ENCODE results near the gene DCDC2. TPM values are rescaled to one million over a fixed set of nuclear protein-coding genes. Genes with fewer than 3 reads are reported as not detected.

DCDC2 gene
- total RNA-seq, 4 donors from 2014 or later = 0.64 to 1.6 (median 1.2) TPM; not detected in 1

GRCh38 chr6:24339932-24340331 is 17.9 kb downstream of the DCDC2 start:
- Histone ChIP-seq H3K9me3 (no peaks in the 10 kb centered on the region), H3K27ac (no peak overlapping the region), H3K4me3 (no peak overlapping the region), H3K36me3 (no peaks in the 10 kb centered on the region), H3K4me1 (no peaks in the 10 kb centered on the region), H3K27me3 (no peaks in the 10 kb centered on the region)
- 61 to 81% methylated on average over 3 of the region's 3 CpGs for WGBS, 2 donors (ENCODE audit: low coverage in 1 of 2)
- intact Hi-C loops (cut with DNase I; ENCODE audit: low total_unique reads) = no loop called here
- no peak for TF ChIP-seq POLR2A (IDR thresholded peaks at IDR 0.05)
- TF ChIP-seq EP300 (IDR thresholded peaks at IDR 0.05; ENCODE audit: low read depth) = no peak
- no peak for TF ChIP-seq CTCF (IDR thresholded peaks at IDR 0.05)
- in situ Hi-C loops (cut with MboI; ENCODE audit: low pct_ligation_motif_present in 1 of 4, low pct_unique_long_range_greater_than_20kb in 1 of 4, low sequenced_read_pairs in 3 of 4) = no loop called here
- DNase-seq = no peak

DNA sequence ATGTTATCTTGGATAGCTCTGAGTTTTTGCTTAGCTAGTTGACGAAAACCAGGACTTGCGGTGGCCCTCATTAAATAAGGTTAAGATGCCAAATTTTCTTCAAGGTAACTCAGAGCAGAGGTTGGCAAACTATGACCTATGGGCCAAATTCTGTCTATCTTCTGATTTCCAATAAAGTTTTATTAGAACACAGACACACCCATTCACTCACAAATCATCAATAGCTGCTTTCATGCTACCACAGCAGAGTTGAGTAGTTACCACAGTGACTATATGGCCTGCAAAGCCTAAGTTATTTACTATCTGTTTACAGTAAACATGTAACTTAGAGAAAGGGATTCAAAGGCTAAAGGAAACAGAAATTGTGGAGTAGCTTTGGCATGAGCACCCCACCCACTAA is 23.6 kb downstream of the DCDC2 start:
- in situ Hi-C loops (cut with MboI; ENCODE audit: low pct_ligation_motif_present in 1 of 4, low pct_unique_long_range_greater_than_20kb in 1 of 4, low sequenced_read_pairs in 3 of 4) = no loop called here
- TF ChIP-seq CTCF (IDR thresholded peaks at IDR 0.05) (no peak), POLR2A (IDR thresholded peaks at IDR 0.05) (no peak), EP300 (IDR thresholded peaks at IDR 0.05; ENCODE audit: low read depth) (no peak), POLR2AphosphoS5 (IDR thresholded peaks at IDR 0.05) (no peak)
- no peaks in the 10 kb centered on the region for H3K27me3 ChIP-seq
- DNase-seq = no peak
- no peaks in the 10 kb centered on the region for H3K9me3 ChIP-seq
- H3K36me3 ChIP-seq = no peaks in the 10 kb centered on the region
- WGBS, 2 donors (ENCODE audit: low coverage in 1 of 2) = 87 to 88% methylated on average over 2 of the region's 2 CpGs
- intact Hi-C loops (cut with DNase I; ENCODE audit: low total_unique reads) = no loop called here
- no peak overlapping the region for H3K4me3 ChIP-seq
- H3K4me1 ChIP-seq = no peaks in the 10 kb centered on the region
- no peak overlapping the region for H3K27ac ChIP-seq

DNA sequence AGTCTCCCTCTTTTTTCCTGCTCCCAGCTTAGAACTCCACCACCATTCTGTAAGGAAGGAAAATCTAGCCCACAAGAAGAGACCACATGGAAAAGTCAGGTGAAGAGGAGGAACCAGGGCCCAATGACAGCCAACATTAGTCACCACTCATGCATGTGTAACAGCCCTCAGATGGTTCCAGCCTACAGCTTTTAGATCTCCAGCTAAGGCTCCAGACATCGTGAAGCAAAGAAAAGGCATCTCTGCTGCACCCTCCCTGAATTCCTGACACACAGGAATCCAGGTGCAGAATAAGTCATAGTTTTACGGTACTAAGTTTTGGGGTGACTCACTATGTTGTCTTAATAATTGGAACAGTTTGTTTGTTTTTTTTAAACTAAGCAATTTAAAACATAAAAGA is 25.5 kb downstream of the DCDC2 start:
- WGBS, 2 donors (ENCODE audit: low coverage in 1 of 2) = 72 to 100% methylated on average over 1 to 2 of the region's 2 CpGs
- no peak for TF ChIP-seq EP300 (IDR thresholded peaks at IDR 0.05; ENCODE audit: low read depth)
- intact Hi-C loops (cut with DNase I; ENCODE audit: low total_unique reads) = no loop called here
- in situ Hi-C loops (cut with MboI; ENCODE audit: low pct_ligation_motif_present in 1 of 4, low pct_unique_long_range_greater_than_20kb in 1 of 4, low sequenced_read_pairs in 3 of 4) = no loop called here
- no peaks in the 10 kb centered on the region for H3K27me3 ChIP-seq
- DNase-seq = no peak
- H3K4me3 ChIP-seq = no peak overlapping the region
- no peaks in the 10 kb centered on the region for H3K9me3 ChIP-seq
- no peaks in the 10 kb centered on the region for H3K4me1 ChIP-seq
- no peaks in the 10 kb centered on the region for H3K36me3 ChIP-seq
- H3K27ac ChIP-seq = no peak overlapping the region

DNA sequence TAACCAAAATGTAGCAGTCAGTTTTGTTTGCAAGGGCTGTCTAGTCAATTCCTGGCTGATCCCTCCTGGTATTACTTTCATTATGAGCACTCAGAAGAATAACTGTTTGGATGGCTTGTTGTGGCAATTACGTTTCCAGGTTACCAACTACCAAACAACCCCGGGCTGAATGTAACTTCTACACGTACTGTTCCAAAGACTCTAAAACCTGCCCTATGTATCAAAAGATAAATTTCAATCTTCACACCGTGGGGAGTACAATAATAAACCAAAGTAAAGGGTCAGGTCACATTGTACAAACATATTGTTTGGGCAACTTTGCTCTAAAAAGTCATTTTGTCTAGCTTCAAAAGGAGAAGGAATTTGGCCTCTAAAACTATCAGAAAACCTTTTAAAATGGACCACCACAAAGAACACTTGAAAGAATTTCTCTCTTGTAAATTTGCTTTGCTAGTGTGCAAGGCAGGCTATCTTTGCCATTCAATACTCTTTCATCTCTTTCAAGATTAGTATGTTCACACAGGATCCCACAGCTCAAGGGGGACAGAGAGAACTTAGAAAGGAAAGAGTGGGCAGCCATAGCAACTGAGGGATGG is 27.6 kb downstream of the DCDC2 start:
- no peaks in the 10 kb centered on the region for H3K27me3 ChIP-seq
- H3K9me3 ChIP-seq = no peaks in the 10 kb centered on the region
- no peaks in the 10 kb centered on the region for H3K4me1 ChIP-seq
- intact Hi-C loops (cut with DNase I; ENCODE audit: low total_unique reads) = no loop called here
- no peak for DNase-seq
- no peak overlapping the region for H3K27ac ChIP-seq
- H3K4me3 ChIP-seq = no peak overlapping the region
- in situ Hi-C loops (cut with MboI; ENCODE audit: low pct_ligation_motif_present in 1 of 4, low pct_unique_long_range_greater_than_20kb in 1 of 4, low sequenced_read_pairs in 3 of 4) = no loop called here
- 28 to 30% methylated on average over 4 of the region's 4 CpGs for WGBS, 2 donors (ENCODE audit: low coverage in 1 of 2)
- TF ChIP-seq POLR2A (IDR thresholded peaks at IDR 0.05) (no peak), EP300 (IDR thresholded peaks at IDR 0.05; ENCODE audit: low read depth) (no peak), CTCF (IDR thresholded peaks at IDR 0.05) (no peak), POLR2AphosphoS5 (IDR thresholded peaks at IDR 0.05) (no peak)
- no peaks in the 10 kb centered on the region for H3K36me3 ChIP-seq

GRCh38 chr6:24329451-24329850 is 28.4 kb downstream of the DCDC2 start:
- Histone ChIP-seq H3K27ac (no peak overlapping the region), H3K9me3 (no peaks in the 10 kb centered on the region), H3K36me3 (no peaks in the 10 kb centered on the region), H3K4me1 (no peaks in the 10 kb centered on the region), H3K4me3 (no peak overlapping the region), H3K27me3 (no peaks in the 10 kb centered on the region)
- 57 to 95% methylated on average over 2 of the region's 2 CpGs for WGBS, 2 donors (ENCODE audit: low coverage in 1 of 2)
- intact Hi-C loops (cut with DNase I; ENCODE audit: low total_unique reads) = no loop called here
- no peak for DNase-seq
- in situ Hi-C loops (cut with MboI; ENCODE audit: low pct_ligation_motif_present in 1 of 4, low pct_unique_long_range_greater_than_20kb in 1 of 4, low sequenced_read_pairs in 3 of 4) = no loop called here
- TF ChIP-seq POLR2AphosphoS5 (IDR thresholded peaks at IDR 0.05) = no peak

Measured in transverse colon (tissue), 4 donors.